Choroid plexus epithelial cell (primary cell): ENCODE results near the gene BCAS3.

Experiments
- DNase-seq: peaks from one replicate; pipeline ENCODE4 v3.0.0-alpha.2; 2010; ENCODE audit warnings: low read depth
- H3K4me3 ChIP-seq: 2 replicates; pipeline ENCODE4 v1.5.1; 2011; ENCODE audit warnings: low read depth, mild to moderate bottlenecking, control low read depth, low read length, moderate library complexity
- TF ChIP-seq, protein P1 (sequence below): conservative IDR thresholded peaks from 2 replicates; pipeline ENCODE4 v1.5.1; 2011; ENCODE audit warnings: low read depth, mild to moderate bottlenecking, control low read depth, inconsistent platforms, low read length, moderate library complexity

Gene BCAS3

GRCh38 chr17:61418449-61418848 lies 740.8 kb downstream of the BCAS3 start:
- H3K4me3 ChIP-seq: no peak overlapping the region
- no peak for DNase-seq

DNA sequence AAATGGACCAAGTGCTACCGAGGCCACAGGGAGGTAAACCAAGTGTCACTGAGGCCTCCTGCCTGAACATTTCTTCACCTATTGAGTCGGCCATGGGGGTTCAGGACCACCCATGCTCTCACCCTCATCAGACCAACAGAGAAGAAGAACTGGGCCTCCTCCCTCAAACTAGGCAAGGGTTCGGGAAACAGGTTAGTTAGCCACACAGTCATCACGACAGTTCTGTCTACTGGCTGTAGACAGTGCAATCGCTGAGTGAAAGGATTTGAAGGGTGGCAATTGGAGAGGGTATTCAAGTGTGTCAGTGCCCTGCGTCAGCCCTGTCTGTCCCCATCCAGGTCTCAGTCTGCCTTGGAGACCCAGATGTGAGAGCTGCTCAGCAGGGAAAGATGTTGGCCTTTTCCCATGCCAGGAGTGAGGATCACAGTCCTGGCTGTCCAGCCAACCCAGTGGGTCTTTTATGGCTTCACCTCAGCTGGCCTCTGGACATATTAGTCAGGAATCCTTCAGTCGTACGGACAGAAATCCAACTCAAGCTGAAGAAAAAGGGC lies 741.9 kb downstream of the BCAS3 start:
- TF ChIP-seq, protein P1, sequence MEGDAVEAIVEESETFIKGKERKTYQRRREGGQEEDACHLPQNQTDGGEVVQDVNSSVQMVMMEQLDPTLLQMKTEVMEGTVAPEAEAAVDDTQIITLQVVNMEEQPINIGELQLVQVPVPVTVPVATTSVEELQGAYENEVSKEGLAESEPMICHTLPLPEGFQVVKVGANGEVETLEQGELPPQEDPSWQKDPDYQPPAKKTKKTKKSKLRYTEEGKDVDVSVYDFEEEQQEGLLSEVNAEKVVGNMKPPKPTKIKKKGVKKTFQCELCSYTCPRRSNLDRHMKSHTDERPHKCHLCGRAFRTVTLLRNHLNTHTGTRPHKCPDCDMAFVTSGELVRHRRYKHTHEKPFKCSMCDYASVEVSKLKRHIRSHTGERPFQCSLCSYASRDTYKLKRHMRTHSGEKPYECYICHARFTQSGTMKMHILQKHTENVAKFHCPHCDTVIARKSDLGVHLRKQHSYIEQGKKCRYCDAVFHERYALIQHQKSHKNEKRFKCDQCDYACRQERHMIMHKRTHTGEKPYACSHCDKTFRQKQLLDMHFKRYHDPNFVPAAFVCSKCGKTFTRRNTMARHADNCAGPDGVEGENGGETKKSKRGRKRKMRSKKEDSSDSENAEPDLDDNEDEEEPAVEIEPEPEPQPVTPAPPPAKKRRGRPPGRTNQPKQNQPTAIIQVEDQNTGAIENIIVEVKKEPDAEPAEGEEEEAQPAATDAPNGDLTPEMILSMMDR: no peak
- no peak overlapping the region for H3K4me3 ChIP-seq
- no peak for DNase-seq

More at GRCh38 chr17:61418449-61418848, 740.8 kb downstream of the BCAS3 start:
- TF ChIP-seq, protein P1: no peak

DNA sequence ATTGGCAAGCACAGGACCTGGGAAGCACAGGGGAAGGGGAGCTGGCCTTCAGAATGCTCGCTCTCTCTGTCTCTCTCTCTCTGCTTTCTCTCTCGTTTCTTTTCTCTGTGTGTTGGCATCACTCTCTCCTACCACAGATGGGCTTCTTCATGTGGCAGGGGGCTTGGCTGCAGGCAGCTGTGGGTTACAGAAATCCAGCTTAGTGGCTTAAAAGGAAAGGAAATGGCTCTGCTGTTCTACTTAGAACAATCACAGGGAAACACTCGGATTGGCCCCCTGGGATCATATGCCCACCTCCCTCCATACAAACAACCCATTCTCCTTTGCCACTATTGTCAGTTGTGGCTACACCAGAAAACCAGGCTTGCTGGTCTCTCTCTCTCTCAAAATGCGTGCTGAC lies 742.4 kb downstream of the BCAS3 start:
- H3K4me3 ChIP-seq: no peak overlapping the region
- TF ChIP-seq, protein P1: no peak
- no peak for DNase-seq

- no peak for DNase-seq
- TF ChIP-seq, protein P1: no peak
- no peak overlapping the region for H3K4me3 ChIP-seq
Observed at GRCh38 chr17:61420745-61421398, 743.2 kb downstream of the BCAS3 start.

DNA sequence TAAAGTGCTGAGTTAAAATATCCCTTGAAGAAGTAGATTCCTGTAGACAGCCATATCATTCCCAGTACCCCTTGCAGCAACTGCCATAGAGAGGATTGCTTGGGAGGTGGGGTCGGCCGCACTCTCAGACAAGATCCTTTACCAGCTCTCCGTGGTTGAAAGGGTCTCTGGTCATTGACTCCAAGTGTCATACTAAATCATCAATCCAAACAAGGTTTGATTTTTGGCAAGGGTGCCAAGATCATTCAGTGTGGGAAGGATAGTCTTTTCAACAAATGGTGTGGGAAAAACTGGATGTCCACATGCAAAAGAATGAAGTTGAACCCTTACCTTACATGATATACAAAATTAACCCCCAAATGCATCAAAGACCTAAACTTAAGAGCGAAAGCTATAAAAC lies 743.8 kb downstream of the BCAS3 start:
- TF ChIP-seq, protein P1: no peak
- no peak for DNase-seq
- no peak overlapping the region for H3K4me3 ChIP-seq

DNA sequence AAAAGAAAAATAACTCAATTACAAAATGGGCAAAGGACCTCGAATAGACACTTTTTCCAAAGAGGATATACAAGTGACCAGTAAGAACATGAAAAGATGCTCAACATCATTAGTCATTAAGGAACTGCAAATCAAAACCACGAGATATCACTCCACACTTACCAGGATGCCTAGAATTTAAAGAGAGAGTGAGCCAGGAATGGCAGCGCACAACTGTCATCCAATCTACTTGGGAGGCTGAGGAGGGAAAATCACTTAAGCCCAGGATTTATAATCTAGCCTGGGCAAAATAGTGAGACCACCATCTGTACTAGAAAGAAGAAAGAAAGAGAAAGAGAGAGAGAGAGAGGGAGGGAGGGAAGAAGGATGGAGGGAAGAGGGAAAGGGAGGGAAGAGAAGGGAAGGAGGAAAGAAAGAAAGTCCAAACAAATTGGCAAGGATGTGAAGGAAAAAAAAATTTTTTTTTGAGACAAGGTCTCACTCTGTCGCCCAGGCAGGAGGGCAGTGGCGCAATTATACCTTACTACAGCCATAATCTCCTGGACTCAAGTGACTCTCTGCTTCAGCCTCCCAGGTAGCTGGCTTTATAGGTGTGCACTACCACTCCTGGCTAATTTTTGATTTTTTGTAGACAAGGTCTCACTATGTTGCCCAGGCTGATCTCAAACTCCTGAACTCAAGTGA lies 744.6 kb downstream of the BCAS3 start:
- DNase-seq: no peak
- TF ChIP-seq, protein P1: no peak
- H3K4me3 ChIP-seq: no peak overlapping the region
